K562 (cell line): Measurements from ENCODE around the gene KCTD15. TPM values are rescaled to one million over a fixed set of nuclear protein-coding genes. Genes with fewer than 3 reads are reported as not detected.

Experiments used
- ATAC-seq: fragments of 200-7000 bp; cut with Tn5 transposase; 3 replicates; pipeline ENCODE4 v1.9.1; 2020; ENCODE audit warnings: moderate library complexity
- BruUV-seq: library from RNA; stranded (reverse); fragments of 400-500 nt; replicated peaks from 2 replicates; lab custom pipeline; 2021; lab: Mats Ljungman, UMichigan
- CTCF ChIA-PET: fragments of 300-600 bp; formaldehyde crosslinking; extraction: SDS; loops from one replicate; lab custom pipeline; 2021; ENCODE audit warnings: low intra/inter-chr PET ratio; lab: Yijun Ruan, JAX
- POLR2A ChIA-PET: fragments of 300-600, 350-650 bp; sonication (Branson Sonifier 250); formaldehyde crosslinking; extraction: SDS; loops from one replicate; lab custom pipeline; 2021; ENCODE audit warnings: antibody characterized with exemption, inconsistent platforms; lab: Yijun Ruan, JAX
- DNase-seq, 4 experiments: peaks; one replicate each; pipeline versions ENCODE4 v3.0.0 to v3.0.0-alpha.2; 2011 to 2018; ENCODE audit warnings: low spot score in 3 of 4, mixed read lengths in 3 of 4; ENCODE audit errors: extremely low read depth in 1 of 4
- FAIRE-seq: peaks from 2 replicates; lab custom pipeline; 2011; peaks lifted over from hg19 to GRCh38; lab: Jason Lieb, UNC
- H2AFZ ChIP-seq: 2 replicates; pipeline ENCODE4 v1.6.0; 2011; ENCODE audit warnings: low read depth, low read length, control low read depth, inconsistent platforms
- H3K27ac ChIP-seq: fragments of 200-600 bp; 3 replicates; pipeline ENCODE4 v1.8.0; 2011; ENCODE audit warnings: low read depth, mild to moderate bottlenecking, control low read depth, inconsistent platforms, low read length, moderate library complexity, mixed read lengths; ENCODE audit errors: extremely low read depth
- H3K27me3 ChIP-seq, 2 experiments: fragments of 300-600 bp in 1 of 2; 2 replicates in 1 of 2; 3 replicates in 1 of 2; pipeline versions ENCODE4 v1.6.0 to v1.8.0; 2011; ENCODE audit warnings: inconsistent platforms in 2 of 2, low read length in 2 of 2, mild to moderate bottlenecking in 1 of 2, mixed read lengths in 1 of 2, moderate library complexity in 1 of 2; ENCODE audit not compliant: control insufficient read depth in 2 of 2, insufficient read depth in 2 of 2
- H3K36me3 ChIP-seq: fragments of 300-600 bp; 3 replicates; pipeline ENCODE4 v1.8.0; 2011; ENCODE audit warnings: mild to moderate bottlenecking, low read length, inconsistent platforms; ENCODE audit not compliant: control insufficient read depth, insufficient read depth
- H3K4me1 ChIP-seq, 2 experiments: fragments of 200-600 bp in 1 of 2; replicated peaks in 1 of 2; 2 replicates in 1 of 2; 3 replicates in 1 of 2; pipeline versions ENCODE4 v1.5.1 to v1.8.0; 2011; ENCODE audit warnings: inconsistent platforms in 2 of 2, low read length in 2 of 2, mild to moderate bottlenecking in 1 of 2, mixed read lengths in 1 of 2, moderate library complexity in 1 of 2; ENCODE audit not compliant: control insufficient read depth in 2 of 2, insufficient read depth in 2 of 2
- H3K4me2 ChIP-seq: 2 replicates; pipeline ENCODE4 v1.6.1; 2011; ENCODE audit warnings: low read length, control low read depth, inconsistent platforms, mixed read lengths; ENCODE audit not compliant: insufficient read depth
- H3K4me3 ChIP-seq: fragments of 200-600 bp; sonication (generic), shearing (Covaris generic); 2 replicates; pipeline ENCODE4 v1.5.1; 2016; ENCODE audit warnings: control low read depth, inconsistent platforms
- H3K79me2 ChIP-seq: fragments of 200-600 bp; 3 replicates; pipeline ENCODE4 v1.8.0; 2011; ENCODE audit warnings: low read length, inconsistent platforms; ENCODE audit not compliant: control insufficient read depth, insufficient read depth
- H3K9ac ChIP-seq, 2 experiments: 2 replicates each; pipeline versions ENCODE4 v1.6.0 to v1.6.1; 2011; ENCODE audit warnings: low read depth in 2 of 2, low read length in 2 of 2, control low read depth in 1 of 2, inconsistent platforms in 1 of 2, mild to moderate bottlenecking in 1 of 2, mixed read lengths in 1 of 2; ENCODE audit not compliant: insufficient read depth in 1 of 2
- H3K9me1 ChIP-seq: one replicate; pipeline ENCODE4 v1.6.0; 2011; ENCODE audit warnings: inconsistent platforms, mild to moderate bottlenecking, low read length, moderate library complexity; ENCODE audit not compliant: control insufficient read depth, insufficient read depth
- H3K9me3 ChIP-seq: replicated peaks from 2 replicates; pipeline ENCODE4 v1.5.1; 2011; ENCODE audit warnings: low read depth, low read length, inconsistent platforms; ENCODE audit not compliant: control insufficient read depth, insufficient read depth
- H4K20me1 ChIP-seq: replicated peaks from 2 replicates; pipeline ENCODE4 v1.6.1; 2011; ENCODE audit warnings: low read length, inconsistent platforms, mixed read lengths; ENCODE audit not compliant: control insufficient read depth, insufficient read depth
- CBFB ChIP-seq: sonication (generic); formaldehyde crosslinking; IDR thresholded peaks from 2 replicates; pipeline ENCODE4 v1.4.0; 2020; ENCODE audit warnings: mild to moderate bottlenecking, missing genetic modification reagents
- HMGN3 ChIP-seq: IDR thresholded peaks from 2 replicates; pipeline ENCODE4 v1.6.1; 2011; ENCODE audit warnings: borderline replicate concordance, low read depth, mild to moderate bottlenecking, mixed read lengths, low read length; ENCODE audit not compliant: insufficient read length; ENCODE audit errors: extremely low read depth
- JUNB ChIP-seq: fragments of 450-650 bp; formaldehyde crosslinking; conservative IDR thresholded peaks from 2 replicates; pipeline ENCODE4 v1.4.0; 2020; ENCODE audit warnings: mild to moderate bottlenecking
- PTBP1 ChIP-seq: fragments of 200-400 bp; formaldehyde crosslinking; IDR thresholded peaks from 2 replicates; pipeline ENCODE4 v1.6.1; 2017; ENCODE audit warnings: low read depth, low read length
- RAD51 ChIP-seq: fragments of 450-650 bp; IDR thresholded peaks from 2 replicates; pipeline ENCODE4 v1.7.1; 2016; ENCODE audit warnings: low read depth, mild to moderate bottlenecking, borderline replicate concordance
- RBFOX2 ChIP-seq: fragments of 200-400 bp; formaldehyde crosslinking; IDR thresholded peaks from 2 replicates; pipeline ENCODE4 v1.6.1; 2017; ENCODE audit warnings: low read depth, mild to moderate bottlenecking, low read length, moderate library complexity
- RBM17 ChIP-seq: fragments of 200-400 bp; formaldehyde crosslinking; IDR thresholded peaks from 2 replicates; pipeline ENCODE4 v1.6.1; 2017; ENCODE audit warnings: low read depth, mild to moderate bottlenecking, low read length, borderline replicate concordance
- SLC30A9 ChIP-seq: fragments of 250-450 bp; sonication (Bioruptor Pico); IDR thresholded peaks from 2 replicates; pipeline ENCODE4 v1.8.0; 2022; ENCODE audit warnings: mild to moderate bottlenecking, moderate library complexity
- TAL1 ChIP-seq: fragments of 450-650 bp; IDR thresholded peaks from 2 replicates; pipeline ENCODE4 v1.6.1; 2016; ENCODE audit warnings: mild to moderate bottlenecking
- ZNF140 ChIP-seq: fragments of 250-450 bp; sonication (Bioruptor Pico); IDR thresholded peaks from 2 replicates; pipeline ENCODE4 v1.8.0; 2021; ENCODE audit warnings: moderate library complexity, mild to moderate bottlenecking, inconsistent platforms
- ZNF184 ChIP-seq: sonication (generic); formaldehyde crosslinking; IDR thresholded peaks from 2 replicates; pipeline ENCODE4 v1.5.0; 2020; ENCODE audit warnings: missing genetic modification reagents
- WGBS: fragments of 100-300 bp; shearing (Covaris generic); methylation state at CpG from one replicate; pipeline ENCODE4 v1.1.6; 2016; ENCODE audit warnings: low coverage, mixed read lengths; ENCODE audit not compliant: insufficient coverage; ENCODE audit errors: missing lambda C conversion rate; 5-methylcytosine and 5-hydroxymethylcytosine counted together
- in situ Hi-C: fragments of 300-500 bp; cut with MboI; formaldehyde crosslinking; loops from 4 replicates; pipeline ENCODE4 v1.15.0; 2018; ENCODE audit warnings: inconsistent platforms, mixed read lengths
- intact Hi-C: fragments of 100-400 bp; cut with micrococcal nuclease; formaldehyde crosslinking; loops from 2 replicates; pipeline ENCODE4 v1.14.2; 2022
- polyA plus RNA-seq, 8 experiments: library from polyadenylated mRNA; depleted of rRNA in 4 of 8; stranded (reverse) in 5 of 8; unstranded in 3 of 8; fragments of >200 nt; fragmentation: Nextera tagmentation in 2 of 8; fragmentation: Illumina TruSeq in 1 of 8; extraction: Ambion mirVana in 2 of 8; extraction: Trizol in 1 of 8; gene quantifications; 2 replicates each; pipeline versions ENCODE4 v1.2.1 to v1.2.3, GENCODE V29; 2011 to 2014; ENCODE audit warnings: inconsistent platforms in 1 of 8, missing spikeins in 1 of 8
- total RNA-seq, 7 experiments: library from RNA; depleted of rRNA in 6 of 7; stranded (reverse); fragments of >200 nt in 6 of 7; fragmentation: Illumina TruSeq in 2 of 7; extraction: Trizol in 2 of 7; gene quantifications; 2 replicates each; pipeline versions ENCODE4 v1.2.1 to v1.2.3, GENCODE V29; 2011 to 2021; ENCODE audit warnings: low replicate concordance in 1 of 7
- TF ChIP-seq, protein P1 (sequence below): sonication (generic); formaldehyde crosslinking; IDR thresholded peaks from 2 replicates; pipeline ENCODE4 v1.8.0; 2023; ENCODE audit warnings: mild to moderate bottlenecking, missing genetic modification reagents
- TF ChIP-seq, protein P2 (sequence below): sonication (generic); formaldehyde crosslinking; IDR thresholded peaks from 2 replicates; pipeline ENCODE4 v1.8.1; 2022; ENCODE audit warnings: missing genetic modification reagents

The KCTD15 gene
- total and polyA plus RNA-seq, 9 of the 15 experiments (the other 6 are each of a cell fraction or from before 2014, with no cell fraction given), result 1.7 to 49.0 (median 11.8) TPM

DNA sequence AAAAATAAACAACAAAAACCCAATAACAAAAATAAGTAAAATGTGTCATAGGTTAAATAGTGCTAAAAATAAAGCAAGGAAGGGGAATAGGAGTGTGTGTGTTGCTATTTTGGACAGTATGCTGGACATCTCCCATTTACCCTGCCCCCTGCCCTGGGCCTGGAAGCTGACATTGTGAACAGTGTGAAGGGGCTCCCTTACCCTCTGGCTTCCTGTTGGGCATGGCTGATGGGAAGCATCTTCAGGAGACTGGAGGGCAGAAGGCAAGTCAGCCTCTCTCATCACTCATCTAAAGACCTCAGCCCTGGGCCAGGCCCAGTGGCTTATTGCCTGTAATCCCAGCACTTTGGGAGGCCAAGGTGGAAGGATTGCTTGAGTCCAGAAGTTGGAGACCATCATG, 26.7 kb downstream of the KCTD15 start (continued):
- TF ChIP-seq, protein P1, sequence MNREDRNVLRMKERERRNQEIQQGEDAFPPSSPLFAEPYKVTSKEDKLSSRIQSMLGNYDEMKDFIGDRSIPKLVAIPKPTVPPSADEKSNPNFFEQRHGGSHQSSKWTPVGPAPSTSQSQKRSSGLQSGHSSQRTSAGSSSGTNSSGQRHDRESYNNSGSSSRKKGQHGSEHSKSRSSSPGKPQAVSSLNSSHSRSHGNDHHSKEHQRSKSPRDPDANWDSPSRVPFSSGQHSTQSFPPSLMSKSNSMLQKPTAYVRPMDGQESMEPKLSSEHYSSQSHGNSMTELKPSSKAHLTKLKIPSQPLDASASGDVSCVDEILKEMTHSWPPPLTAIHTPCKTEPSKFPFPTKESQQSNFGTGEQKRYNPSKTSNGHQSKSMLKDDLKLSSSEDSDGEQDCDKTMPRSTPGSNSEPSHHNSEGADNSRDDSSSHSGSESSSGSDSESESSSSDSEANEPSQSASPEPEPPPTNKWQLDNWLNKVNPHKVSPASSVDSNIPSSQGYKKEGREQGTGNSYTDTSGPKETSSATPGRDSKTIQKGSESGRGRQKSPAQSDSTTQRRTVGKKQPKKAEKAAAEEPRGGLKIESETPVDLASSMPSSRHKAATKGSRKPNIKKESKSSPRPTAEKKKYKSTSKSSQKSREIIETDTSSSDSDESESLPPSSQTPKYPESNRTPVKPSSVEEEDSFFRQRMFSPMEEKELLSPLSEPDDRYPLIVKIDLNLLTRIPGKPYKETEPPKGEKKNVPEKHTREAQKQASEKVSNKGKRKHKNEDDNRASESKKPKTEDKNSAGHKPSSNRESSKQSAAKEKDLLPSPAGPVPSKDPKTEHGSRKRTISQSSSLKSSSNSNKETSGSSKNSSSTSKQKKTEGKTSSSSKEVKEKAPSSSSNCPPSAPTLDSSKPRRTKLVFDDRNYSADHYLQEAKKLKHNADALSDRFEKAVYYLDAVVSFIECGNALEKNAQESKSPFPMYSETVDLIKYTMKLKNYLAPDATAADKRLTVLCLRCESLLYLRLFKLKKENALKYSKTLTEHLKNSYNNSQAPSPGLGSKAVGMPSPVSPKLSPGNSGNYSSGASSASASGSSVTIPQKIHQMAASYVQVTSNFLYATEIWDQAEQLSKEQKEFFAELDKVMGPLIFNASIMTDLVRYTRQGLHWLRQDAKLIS (CRISPR knock-in tag), result no peak

DNA sequence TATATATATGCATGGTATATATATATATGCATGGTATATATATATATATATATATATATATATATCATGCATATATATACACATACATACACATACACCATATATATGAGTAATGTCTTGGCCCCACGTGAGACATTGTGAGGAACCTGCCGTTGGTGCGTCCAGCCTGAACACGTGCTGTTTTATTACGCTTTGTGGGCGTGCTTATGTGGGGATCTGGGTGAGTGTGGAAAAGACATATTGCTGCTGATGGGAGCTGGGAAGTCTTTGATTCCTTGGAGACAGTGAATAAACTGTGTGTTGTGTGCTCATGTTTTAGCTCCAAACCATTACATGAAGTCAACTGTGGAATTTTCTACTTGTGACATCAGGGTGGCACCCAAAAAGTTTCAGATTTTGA, 28.9 kb downstream of the KCTD15 start:
- no peaks in the 10 kb centered on the region for H3K36me3 ChIP-seq
- H3K79me2 ChIP-seq, result no peaks in the 10 kb centered on the region
- H3K9me1 ChIP-seq, result no peaks in the 10 kb centered on the region
- DNase-seq (no peak), FAIRE-seq (no peak), ATAC-seq (no peak)
- no peaks in the 10 kb centered on the region for H4K20me1 ChIP-seq
- H3K27me3 ChIP-seq, result peaks cover 2 to 10% of the 10 kb centered on the region in 2 experiments; a peak in 3 of 5 replicates
- no peak overlapping the region for H2AFZ ChIP-seq
- CTCF ChIA-PET, result no interaction called here
- POLR2A ChIA-PET, result interaction anchor here (0.6 to 1.4 kb wide), 3 partner anchors 14 to 572 kb away, joined by 3 read pairs; no protein-coding TSS in a partner anchor
- H3K4me1 ChIP-seq, result peaks cover 0 to 4% of the 10 kb centered on the region in 2 experiments; a peak in 1 of 5 replicates
- in situ Hi-C loops, result no loop called here
- no peak overlapping the region for H3K9ac ChIP-seq
- intact Hi-C loops, result no loop called here
- H3K4me3 ChIP-seq, result no peak overlapping the region
- H3K27ac ChIP-seq, result no peak overlapping the region
- BruUV-seq, result no TSS peak
- H3K9me3 ChIP-seq, result no peaks in the 10 kb centered on the region
- no peak overlapping the region for H3K4me2 ChIP-seq
- 3% methylated on average over 6 of the region's 6 CpGs for WGBS
- TF ChIP-seq ZNF184, result no peak
- TF ChIP-seq, protein P2, sequence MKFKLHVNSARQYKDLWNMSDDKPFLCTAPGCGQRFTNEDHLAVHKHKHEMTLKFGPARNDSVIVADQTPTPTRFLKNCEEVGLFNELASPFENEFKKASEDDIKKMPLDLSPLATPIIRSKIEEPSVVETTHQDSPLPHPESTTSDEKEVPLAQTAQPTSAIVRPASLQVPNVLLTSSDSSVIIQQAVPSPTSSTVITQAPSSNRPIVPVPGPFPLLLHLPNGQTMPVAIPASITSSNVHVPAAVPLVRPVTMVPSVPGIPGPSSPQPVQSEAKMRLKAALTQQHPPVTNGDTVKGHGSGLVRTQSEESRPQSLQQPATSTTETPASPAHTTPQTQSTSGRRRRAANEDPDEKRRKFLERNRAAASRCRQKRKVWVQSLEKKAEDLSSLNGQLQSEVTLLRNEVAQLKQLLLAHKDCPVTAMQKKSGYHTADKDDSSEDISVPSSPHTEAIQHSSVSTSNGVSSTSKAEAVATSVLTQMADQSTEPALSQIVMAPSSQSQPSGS, result no peak
- no peak for TF ChIP-seq ZNF140 (CRISPR knock-in tag)
- no peak for TF ChIP-seq CBFB (CRISPR knock-in tag)
- no peak for TF ChIP-seq RBM17
- TF ChIP-seq JUNB (CRISPR knock-in tag), result no peak
- no peak for TF ChIP-seq HMGN3
- TF ChIP-seq RBFOX2, result no peak
- no peak for TF ChIP-seq PTBP1
- TF ChIP-seq RAD51, result no peak
- TF ChIP-seq SLC30A9 (CRISPR knock-in tag), result no peak
- TF ChIP-seq TAL1, result no peak
